ENCODE results near the gene GMDS. TPM values are rescaled to one million over a fixed set of nuclear protein-coding genes. Genes with fewer than 3 reads are reported as not detected.
"Not testable (repeated sequence)": the region's sequence is repeated elsewhere in the genome, so short reads cannot be mapped to it uniquely, and the experiment has no call there.

GMDS gene
- total RNA-seq, 1 experiment from 2014 or later = 10.0 TPM

GRCh38 chr6:1711136-1711535 lies 534.3 kb downstream of the GMDS start:
- DNase-seq (ENCODE audit: low read depth) = no peak

GRCh38 chr6:1709234-1709641 lies 536.2 kb downstream of the GMDS start:
- no peak for DNase-seq (ENCODE audit: low read depth)

DNA sequence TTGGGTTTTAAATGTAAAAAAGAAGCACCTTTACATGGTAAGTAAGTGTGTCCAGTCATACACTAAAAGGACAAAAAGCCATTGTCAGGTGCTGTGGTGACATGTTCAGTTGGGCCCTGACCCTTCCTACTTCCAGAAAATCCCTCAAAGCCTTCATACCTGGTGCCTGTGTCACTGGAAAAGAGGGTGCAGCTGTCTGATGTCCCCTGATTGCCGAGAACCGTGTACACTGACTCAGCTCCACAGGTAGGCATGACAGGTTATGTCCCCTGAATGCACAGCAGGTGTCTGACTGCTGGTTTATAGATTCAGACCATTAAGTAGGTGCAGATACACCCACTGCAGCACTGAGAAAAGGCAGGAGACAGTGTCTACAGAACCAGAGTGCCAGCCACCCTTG lies 536.6 kb downstream of the GMDS start:
- DNase-seq (ENCODE audit: low read depth) = no peak

DNA sequence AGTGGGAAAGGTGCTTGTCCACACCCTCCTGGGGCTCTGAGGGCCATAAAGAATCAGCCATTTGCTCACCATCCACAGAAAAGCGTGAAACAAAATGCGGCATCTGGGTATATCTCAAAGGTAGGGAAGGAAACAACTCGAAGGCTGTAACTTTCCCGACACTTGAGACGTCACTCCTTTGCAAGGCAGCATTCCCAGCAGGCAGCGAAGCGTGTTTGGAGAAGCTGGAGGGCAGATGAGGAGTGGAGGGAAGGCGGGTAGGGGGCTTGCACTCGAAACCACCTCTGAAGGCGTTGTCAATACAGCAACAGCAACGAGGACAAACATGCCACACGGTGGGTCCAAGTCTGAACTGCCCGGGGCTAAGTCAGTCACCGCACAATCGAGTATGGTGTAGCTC lies 537.3 kb downstream of the GMDS start:
- DNase-seq (ENCODE audit: low read depth) = no peak

DNA sequence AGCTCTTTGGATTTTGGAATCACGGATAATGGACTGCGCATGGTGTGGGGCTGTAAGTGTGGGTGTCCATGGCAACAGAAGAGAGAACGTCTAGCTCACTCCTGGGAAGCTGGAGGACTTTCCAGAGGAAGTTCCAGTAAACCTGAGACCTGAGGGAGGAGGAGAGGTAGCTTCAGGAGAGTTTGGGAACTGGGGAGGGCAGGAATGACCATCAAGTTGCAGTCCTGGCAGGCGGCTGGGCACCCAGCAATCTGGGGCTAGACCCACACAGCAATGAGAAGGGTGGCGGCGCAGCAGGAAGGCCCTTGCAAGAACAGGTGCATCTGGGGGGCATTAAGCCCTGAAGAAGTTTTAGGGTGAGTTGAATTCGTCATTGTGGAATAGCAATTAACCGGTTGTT lies 539.8 kb downstream of the GMDS start:
- DNase-seq (ENCODE audit: low read depth) = no peak

GRCh38 chr6:1705183-1705582 lies 540.2 kb downstream of the GMDS start:
- DNase-seq (ENCODE audit: low read depth) = no peak

- no peak for DNase-seq (ENCODE audit: low read depth)
These were observed 540.7 kb downstream of the GMDS start for GRCh38 chr6:1704711-1705110.

GRCh38 chr6:1703923-1704322 lies 541.5 kb downstream of the GMDS start:
- no peak for DNase-seq (ENCODE audit: low read depth)

GRCh38 chr6:1703091-1703855 lies 542.1 kb downstream of the GMDS start:
- no peak for DNase-seq (ENCODE audit: low read depth)

DNA sequence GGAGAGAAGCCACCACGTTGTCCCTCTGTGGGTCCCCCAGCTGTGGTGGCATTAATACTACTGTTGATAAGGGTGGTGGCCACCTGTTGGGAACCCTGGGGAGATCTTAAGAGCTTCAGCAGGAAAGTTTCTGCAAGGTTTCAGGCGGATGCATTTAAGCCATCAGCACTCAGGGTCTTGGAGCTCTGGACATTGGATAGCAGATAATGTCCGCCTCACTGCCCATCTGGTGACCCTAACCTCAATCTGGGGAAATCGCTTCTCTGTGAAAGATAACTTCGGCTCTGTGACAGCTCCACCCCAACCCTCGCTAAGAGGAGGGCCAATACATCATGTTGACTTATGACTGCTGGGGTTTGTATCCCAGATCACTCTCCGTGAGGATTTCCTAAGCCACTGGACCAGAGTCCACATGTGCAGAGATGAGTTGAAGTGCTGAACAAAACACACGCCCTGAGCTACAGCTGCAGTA lies 542.8 kb downstream of the GMDS start:
- no peak for DNase-seq (ENCODE audit: low read depth)

GRCh38 chr6:1701668-1702353 lies 543.6 kb downstream of the GMDS start:
- DNase-seq (ENCODE audit: low read depth) = peak; percentile 88

DNA sequence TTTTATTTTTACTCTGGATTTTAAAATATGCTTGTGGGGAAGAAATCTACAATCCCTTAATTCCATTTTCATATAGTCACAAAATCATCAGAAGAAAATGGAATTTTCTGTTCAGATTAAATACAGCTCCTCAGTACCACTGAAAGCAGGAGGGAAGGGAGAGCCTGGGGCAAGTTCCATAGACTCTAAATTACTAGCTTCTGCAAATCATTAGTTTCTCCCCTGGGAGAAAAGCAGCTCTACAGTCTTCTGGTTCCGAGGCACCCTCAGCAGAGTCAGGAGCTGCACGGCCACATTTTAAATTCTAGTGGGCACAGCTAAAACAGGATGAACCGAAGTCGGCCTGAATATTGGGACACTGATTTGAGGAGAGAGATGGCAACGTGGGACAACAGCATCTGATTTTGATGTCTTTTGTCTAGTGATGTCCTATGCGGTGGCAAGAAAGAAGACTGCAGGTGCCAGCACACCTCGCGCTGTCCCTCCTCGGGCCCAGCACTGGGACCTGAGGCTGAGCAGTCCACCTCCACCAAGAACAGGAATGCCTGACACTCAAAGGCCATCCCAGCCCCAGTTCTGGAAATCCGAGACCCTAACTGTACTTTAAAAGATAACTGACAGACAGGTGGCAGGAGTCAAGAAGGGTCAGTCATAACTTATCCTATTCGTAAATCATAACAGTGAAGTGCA lies 545.0 kb downstream of the GMDS start:
- no peak for DNase-seq (ENCODE audit: low read depth)

DNA sequence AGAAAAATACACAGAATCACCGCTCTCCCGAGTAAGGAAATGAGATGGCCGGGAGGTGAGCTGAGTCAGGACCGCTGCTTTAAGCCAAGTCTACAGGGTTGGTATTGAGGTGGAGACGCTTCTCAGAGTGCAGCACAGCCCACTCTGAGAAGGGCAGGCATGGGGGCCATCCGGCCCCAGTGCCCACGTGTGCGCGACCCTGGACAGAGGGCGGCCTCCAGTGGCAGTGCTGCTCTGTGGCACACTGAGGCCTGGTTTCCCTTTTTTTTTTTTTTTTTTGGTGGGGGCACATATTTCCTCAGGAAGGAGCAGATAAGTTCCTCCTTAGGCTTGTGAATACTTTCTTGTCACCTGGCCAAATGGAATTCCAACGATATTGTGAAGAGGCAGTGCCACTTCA lies 546.9 kb downstream of the GMDS start:
- no peak for DNase-seq (ENCODE audit: low read depth)

- DNase-seq (ENCODE audit: low read depth) = no peak
These were observed 547.6 kb downstream of the GMDS start for GRCh38 chr6:1697688-1698351.

- DNase-seq (ENCODE audit: low read depth) = no peak
These were observed 548.9 kb downstream of the GMDS start for GRCh38 chr6:1696463-1696850.

GRCh38 chr6:1695546-1696462 lies 549.6 kb downstream of the GMDS start:
- no peak for DNase-seq (ENCODE audit: low read depth)

- DNase-seq (ENCODE audit: low read depth) = not testable (repeated sequence)
These were observed 553.6 kb downstream of the GMDS start for GRCh38 chr6:1691828-1692227.

DNA sequence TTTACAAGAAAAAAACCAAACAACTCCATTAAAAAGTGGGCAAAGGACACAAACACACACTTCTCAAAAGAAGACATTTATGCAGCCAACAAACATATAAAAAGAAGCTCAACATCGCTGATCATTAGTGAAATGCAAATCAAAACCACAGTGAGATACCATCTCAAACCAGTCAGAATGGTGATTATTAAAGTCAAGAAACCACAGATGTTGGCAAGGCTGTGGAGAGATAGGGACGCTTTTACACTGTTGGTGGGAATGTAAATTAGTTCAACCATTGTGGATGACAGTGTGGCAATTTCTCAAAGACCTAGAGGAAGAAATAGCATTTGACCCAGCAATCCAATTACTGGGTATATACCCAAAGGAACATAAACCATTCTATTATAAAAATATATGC lies 554.7 kb downstream of the GMDS start:
- DNase-seq (ENCODE audit: low read depth) = not testable (repeated sequence)

GRCh38 chr6:1689141-1689540 lies 556.3 kb downstream of the GMDS start:
- no peak for DNase-seq (ENCODE audit: low read depth)

GRCh38 chr6:1688396-1688795 lies 557.0 kb downstream of the GMDS start:
- no peak for DNase-seq (ENCODE audit: low read depth)

- DNase-seq (ENCODE audit: low read depth) = no peak
These were observed 558.0 kb downstream of the GMDS start for GRCh38 chr6:1687402-1687801.

All from Daoy (cell line).